T47D (cell line): Measurements from ENCODE around the gene MS4A10.

Experiments
- DNase-seq, 2 experiments: peaks; one replicate each; pipeline versions ENCODE4 v3.0.0 to v3.0.0-alpha.2; 2011 to 2012; ENCODE audit warnings: low read depth in 1 of 2, low spot score in 1 of 2
- JUND ChIP-seq: IDR thresholded peaks from 2 replicates; pipeline ENCODE4 v1.6.1; 2012; ENCODE audit warnings: low read depth
- in situ Hi-C: cut with HindIII; loops from 2 replicates; pipeline ENCODE4 v1.10.0; 2016; ENCODE audit warnings: low sequenced_read_pairs, low pct_unique_long_range_greater_than_20kb

MS4A10 gene

DNA sequence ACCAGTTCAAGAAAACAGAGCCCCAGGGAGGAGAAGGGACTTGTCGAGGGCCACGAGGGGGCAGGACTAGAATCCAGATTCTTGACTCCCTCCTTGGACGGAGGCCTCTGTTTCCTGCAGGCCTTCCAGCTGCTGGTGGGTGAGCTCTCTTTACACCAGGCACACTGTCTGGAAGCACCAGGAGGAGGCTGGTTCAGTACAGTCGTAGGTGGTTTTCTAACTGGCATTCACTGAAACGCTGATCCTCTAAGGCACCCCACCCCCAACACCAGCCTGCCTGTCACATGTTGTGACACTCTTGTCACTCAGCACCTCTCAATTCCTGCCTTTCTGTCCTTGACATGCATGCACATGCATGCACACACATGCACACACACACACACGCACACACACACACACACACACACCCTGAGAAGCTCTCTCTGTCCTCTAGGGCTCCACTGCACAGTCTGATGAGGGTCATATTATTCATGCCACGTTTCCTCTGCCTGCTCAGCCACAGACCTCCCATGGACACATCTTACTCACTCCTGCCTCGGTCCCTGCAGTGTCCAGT lies 751 bp downstream of the MS4A10 start:
- no peak for DNase-seq

DNA sequence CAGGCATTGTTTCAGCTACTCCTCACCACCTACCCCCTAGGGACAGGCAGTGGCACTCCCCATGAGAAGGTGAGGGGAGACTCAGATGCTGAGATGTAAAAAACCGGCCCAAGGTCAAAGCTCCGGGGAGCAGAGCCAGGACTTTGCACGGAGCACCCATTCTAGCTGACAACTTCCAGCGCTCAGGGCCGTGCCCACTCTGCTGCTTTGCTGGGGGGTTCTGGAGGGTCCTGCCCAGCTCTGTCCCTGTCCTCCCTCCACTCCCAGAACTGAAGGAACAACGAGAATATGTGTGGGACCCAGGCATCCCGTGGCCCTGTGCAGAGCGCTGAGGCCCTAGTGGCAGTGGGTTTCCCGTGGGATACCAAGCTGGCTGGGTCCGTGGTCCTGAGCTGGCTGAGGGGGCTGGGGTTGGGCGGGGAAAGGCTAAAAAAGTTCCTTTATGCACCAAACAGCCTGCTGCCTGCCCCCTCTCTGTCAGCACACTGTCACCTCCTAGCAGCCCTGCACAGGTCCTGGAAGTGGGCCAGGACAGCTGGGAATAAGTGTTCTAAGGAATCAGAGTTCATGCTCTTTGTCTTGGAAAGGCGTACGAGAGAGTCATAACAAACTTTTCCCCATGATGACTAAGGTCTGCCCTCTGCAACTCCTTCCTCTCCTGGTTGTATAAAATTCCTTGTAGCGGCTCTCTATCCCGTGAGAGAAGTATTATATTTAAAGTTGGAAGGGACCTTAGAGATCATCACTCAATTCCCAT lies 1.9 kb downstream of the MS4A10 start:
- in situ Hi-C loops, result no loop called here
- TF ChIP-seq JUND, result no peak
- no peak for DNase-seq

More for the DNA sequence above, 751 bp downstream of the MS4A10 start:
- in situ Hi-C loops, result no loop called here
- TF ChIP-seq JUND, result no peak

DNA sequence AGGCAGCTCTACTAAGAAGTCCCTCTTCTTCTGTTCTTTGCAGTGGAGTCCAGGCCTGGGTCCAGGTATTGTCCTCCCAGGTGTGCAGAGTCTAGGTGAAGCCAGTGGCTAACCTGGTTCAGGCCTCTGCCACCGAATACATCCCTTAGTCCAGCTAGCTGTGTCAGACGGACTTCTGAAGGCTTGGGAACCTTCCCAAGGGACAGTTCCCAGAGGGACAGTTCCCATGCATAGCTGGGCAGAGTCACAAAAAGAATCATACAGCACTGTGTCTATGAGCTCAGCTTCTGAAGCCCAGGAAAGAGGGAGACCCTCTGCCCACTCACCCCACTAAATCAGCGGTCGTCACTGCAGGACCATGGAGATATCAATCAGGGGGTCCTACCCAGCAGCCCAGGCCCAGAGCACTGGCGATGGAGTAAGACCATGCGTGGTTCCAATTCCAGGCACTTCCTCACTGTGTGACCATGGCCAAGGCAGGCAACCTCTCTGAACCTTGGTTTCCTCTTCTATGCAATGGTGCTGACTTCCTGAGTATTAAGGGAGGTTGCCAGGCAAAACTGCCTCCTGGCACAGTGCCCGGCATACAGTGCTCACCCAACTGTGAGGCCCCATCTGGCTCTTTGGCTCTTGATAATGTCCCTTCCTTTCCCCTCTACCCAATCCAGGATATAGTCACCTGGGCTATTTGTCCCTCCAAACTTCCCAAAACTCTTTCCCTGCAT lies 3.4 kb downstream of the MS4A10 start:
- no peak for TF ChIP-seq JUND
- in situ Hi-C loops, result no loop called here
- DNase-seq, result no peak

DNA sequence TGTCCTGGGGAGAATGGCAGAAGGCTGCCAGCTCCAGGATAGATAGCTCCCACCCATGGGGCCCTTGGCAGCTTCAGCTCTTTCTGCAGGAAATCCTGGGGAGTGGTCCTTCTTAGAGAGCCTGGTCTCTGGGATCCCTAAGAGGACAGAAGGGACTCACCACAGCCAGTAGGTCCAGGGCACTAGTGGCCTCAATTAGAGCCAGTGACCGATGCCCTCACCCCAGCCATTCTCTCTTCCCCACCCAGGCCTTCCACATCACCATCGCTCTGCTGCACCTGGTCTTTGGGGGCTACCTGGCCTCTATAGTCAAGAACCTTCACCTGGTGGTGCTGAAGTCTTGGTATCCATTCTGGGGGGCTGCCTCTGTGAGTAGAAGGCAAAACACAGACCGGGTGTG lies 5.6 kb downstream of the MS4A10 start:
- TF ChIP-seq JUND, result no peak
- in situ Hi-C loops, result no loop called here
- no peak for DNase-seq

DNA sequence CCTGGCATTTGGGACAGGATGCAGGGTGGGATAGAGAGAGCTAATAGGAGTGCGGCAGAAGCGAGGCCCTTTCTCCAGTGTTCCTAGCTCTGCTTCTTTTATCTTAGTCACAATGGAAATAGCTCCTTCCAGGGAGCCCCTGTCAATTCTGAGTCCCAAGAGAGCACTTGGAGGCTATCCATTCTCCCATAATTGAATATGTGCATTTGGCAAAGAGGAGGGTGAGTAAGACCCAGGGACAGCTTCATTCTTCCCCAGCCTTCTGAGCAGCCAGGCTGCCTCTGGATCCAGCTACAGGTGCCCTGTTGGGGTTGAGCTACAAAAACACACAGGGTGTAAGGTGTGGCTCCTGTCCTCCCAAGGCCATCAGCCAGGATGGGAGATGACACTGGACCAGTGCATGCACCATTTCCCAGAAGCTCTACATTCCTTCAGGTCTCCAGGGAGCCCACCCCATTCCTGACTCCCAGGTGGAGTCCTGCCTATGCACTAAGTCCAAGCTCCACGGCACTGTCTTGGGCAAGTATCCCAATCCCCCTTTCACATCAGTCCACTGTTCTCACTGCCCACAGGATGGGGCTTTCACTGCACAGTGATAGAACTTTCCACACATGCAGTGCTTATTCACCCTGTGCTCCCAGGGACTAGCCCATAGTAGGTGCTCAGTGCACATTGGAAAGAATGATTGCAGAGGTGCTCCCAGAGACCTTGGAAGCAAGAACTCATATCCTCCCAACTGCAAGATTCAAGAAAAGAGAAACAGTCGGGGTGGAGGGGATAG lies 6.2 kb downstream of the MS4A10 start:
- in situ Hi-C loops, result no loop called here
- no peak for DNase-seq
- TF ChIP-seq JUND, result no peak

DNA sequence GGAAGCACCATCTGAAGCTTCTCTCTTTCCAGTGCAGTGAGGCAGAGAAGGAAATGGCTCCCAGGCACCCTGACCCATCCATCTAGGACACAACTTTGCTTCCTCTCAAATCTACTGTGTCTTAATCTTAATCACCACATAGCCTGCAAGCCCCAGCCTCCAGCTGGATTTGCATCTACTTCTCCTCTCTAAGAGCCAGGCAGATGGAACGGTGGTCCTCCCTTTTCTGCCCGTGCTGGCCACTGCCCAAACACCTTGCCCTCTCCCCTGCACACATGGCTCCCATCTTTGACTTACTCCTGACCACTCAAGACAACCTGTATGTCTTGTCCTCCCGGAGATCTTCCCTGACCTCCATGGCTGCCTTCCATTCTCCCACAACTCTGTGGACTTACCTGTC lies 7.4 kb downstream of the MS4A10 start:
- no peak for DNase-seq
- in situ Hi-C loops, result no loop called here
- TF ChIP-seq JUND, result no peak

DNA sequence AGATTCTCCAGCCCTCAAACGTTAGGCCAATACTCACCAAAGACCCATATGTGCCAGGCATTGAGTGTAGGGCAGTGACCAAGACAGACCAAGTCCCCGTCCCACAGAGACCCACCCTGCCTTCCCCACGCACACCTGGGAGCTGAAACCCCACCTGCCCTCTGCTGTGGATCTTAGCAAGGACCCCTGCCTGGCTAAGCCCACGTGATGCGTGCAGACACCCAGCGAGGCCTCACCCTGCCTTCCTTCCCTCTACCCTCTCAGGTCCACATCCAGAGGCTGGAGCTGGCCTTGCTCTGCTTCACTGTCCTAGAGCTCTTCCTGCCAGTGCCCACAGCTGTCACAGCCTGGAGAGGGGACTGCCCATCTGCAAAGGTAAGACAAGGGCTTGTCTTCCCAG lies 10.2 kb downstream of the MS4A10 start:
- TF ChIP-seq JUND, result no peak
- in situ Hi-C loops, result no loop called here
- DNase-seq, result no peak

DNA sequence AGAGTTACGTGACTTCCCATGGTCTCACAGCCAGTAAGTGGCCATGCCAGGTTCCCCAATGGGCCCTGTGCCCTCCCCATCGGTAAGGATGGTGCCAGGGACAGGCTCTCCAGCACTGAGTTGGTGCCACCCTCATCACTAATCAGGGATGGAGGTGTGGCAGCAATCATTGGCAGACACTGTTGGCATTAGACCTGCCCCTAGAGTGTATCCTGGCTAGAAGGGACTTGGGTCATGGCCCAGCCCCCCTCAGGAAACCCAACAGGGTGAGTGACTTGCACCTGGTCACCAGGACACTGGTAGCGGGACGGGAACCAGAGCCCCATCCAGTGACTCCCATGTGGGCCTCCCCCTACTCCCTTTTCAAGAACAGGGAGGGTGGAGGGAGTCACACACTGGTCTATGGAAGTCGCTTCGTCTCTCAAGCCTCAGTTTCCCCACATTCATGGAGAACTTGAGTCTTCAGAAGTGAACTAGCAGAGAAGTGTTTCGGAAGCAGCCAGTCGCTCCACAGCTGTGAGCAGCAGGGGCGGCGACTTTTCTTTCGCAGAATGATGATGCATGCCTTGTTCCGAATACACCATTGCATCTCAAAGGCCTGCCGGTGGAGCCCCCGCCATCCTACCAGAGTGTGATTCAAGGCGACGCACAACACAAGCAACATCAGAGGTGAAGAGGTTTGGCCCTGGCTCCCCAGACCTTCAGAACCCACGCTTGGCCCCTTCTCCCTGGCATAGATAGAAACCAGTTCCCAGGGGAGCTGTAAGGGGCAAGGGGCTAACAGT lies 12.9 kb downstream of the MS4A10 start:
- no peak for TF ChIP-seq JUND
- in situ Hi-C loops, result no loop called here
- no peak for DNase-seq

DNA sequence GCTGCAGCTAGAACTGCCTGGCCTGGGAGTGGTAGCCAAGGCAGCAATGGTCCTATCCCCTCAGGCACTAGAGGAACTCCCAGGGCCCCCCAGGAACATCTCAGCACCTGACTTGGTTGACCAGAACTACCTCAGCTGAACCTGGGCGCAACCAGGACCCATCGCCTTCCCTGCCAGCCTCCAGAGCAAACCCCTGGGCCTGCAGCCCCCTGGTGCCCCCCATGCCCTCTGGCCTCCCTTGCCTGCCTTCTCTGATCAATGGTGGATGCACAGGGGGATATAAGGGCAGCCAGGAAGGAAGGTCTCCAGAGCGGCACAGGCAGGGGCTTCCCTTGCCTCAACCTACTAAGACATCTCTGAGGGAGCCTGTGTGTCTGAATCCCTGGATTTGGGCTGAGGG lies 13.5 kb downstream of the MS4A10 start:
- TF ChIP-seq JUND, result no peak
- in situ Hi-C loops, result no loop called here
- DNase-seq, result no peak

DNA sequence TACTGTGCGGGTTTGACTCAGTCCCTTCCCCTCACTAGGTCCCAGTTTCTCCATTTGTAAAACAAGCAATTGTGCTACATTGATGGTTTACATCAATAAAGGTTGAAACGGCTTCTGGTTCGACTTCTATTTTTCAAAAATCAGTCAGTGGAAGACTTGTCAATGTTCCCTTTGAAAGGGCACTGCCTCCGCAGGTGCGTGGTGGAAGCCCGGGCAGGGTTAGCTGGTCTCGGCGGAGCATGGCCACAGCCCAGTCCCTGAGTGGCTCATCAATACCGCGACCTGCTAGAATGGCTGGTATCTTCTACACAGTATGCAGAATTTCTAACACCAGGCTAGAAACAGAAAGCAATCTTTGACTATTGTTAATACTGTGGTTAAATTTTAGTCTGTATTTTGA lies 16.1 kb downstream of the MS4A10 start:
- DNase-seq, result no peak
- no peak for TF ChIP-seq JUND
- in situ Hi-C loops, result no loop called here

DNA sequence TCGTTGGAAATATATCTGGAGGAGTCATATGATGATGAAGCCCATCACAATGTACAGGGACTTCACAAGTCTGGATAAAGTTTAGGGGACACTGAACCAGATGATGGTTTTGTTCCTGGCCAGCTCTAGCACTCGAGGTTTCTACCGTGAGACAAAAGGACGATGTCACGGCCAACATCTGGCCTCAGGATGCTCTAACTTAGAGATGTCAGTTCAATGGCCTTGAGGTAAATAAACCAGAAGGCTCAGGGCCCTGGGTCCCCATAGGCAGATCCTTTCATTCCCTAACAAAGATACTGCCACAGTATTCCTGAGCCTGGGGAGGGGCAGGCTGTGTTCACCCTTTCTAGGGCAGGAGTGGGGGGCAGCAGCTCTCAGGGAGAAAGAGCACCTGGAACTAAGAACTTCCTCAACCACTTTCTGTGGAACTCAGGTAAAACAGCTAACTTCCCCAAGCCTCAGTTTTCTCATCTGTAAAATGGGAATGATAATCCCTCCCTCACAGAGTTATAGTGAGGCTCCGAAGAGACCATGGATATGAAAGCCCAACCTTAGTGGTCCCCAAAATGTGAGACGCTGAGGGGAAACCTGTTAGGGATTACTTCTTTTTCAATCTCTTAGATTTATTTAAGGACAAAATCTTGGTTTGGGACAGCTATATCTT lies 18.3 kb downstream of the MS4A10 start:
- no peak for TF ChIP-seq JUND
- DNase-seq, result no peak
- in situ Hi-C loops, result no loop called here

DNA sequence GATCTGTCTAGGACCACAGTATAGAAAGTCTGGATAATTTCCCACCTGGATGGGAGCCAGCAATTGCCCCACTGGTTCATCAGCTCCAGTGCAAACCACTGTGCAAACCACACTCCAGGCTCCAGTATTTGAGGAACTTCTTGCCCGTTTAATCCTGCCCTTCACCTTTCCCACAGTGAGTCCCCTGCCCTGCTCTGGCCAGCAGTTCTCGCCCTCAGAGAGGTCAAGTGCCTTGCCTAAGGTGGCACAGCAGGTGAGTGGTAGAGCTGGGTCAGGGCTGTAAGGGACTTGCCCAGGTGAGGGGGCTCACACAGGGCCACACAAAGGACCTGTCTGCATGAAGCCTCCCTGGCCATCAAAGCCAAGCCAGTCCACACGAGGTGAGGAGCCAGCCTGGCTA lies 24.1 kb downstream of the MS4A10 start:
- no peak for TF ChIP-seq JUND
- DNase-seq, result no peak
- in situ Hi-C loops, result no loop called here
